ENCODE data around the gene KIF26B.
"Not testable (repeated sequence)": the region's sequence is repeated elsewhere in the genome, so short reads cannot be mapped to it uniquely, and the experiment has no call there.

The KIF26B gene

GRCh38 chr1:245378745-245379144, 224.0 kb downstream of the KIF26B start:
- DNase-seq (ENCODE audit: low read depth in 2 of 3, low spot score in 1 of 3) = no peak

- no peak for DNase-seq (ENCODE audit: low read depth in 2 of 3, low spot score in 1 of 3)
These were observed 226.2 kb downstream of the KIF26B start for GRCh38 chr1:245380790-245381535.

- DNase-seq (ENCODE audit: low read depth in 2 of 3, low spot score in 1 of 3) = no peak
These were observed 228.2 kb downstream of the KIF26B start for GRCh38 chr1:245382981-245383380.

- DNase-seq (ENCODE audit: low read depth in 2 of 3, low spot score in 1 of 3) = no peak
These were observed 228.9 kb downstream of the KIF26B start for GRCh38 chr1:245383396-245384330.

- DNase-seq (ENCODE audit: low read depth in 2 of 3, low spot score in 1 of 3) = no peak
These were observed 231.6 kb downstream of the KIF26B start for GRCh38 chr1:245386297-245386971.

- DNase-seq (ENCODE audit: low read depth in 2 of 3, low spot score in 1 of 3) = no peak
These were observed 233.9 kb downstream of the KIF26B start for GRCh38 chr1:245388687-245389086.

GRCh38 chr1:245389873-245390272, 235.1 kb downstream of the KIF26B start:
- no peak for DNase-seq (ENCODE audit: low read depth in 2 of 3, low spot score in 1 of 3)

GRCh38 chr1:245390975-245391374, 236.2 kb downstream of the KIF26B start:
- no peak for DNase-seq (ENCODE audit: low read depth in 2 of 3, low spot score in 1 of 3)

- DNase-seq (ENCODE audit: low read depth in 2 of 3, low spot score in 1 of 3) = no peak
These were observed 238.9 kb downstream of the KIF26B start for GRCh38 chr1:245393694-245394093.

- no peak for DNase-seq (ENCODE audit: low read depth in 2 of 3, low spot score in 1 of 3)
These were observed 240.9 kb downstream of the KIF26B start for GRCh38 chr1:245395680-245396079.

- no peak for DNase-seq (ENCODE audit: low read depth in 2 of 3, low spot score in 1 of 3)
These were observed 241.8 kb downstream of the KIF26B start for GRCh38 chr1:245396615-245397014.

GRCh38 chr1:245397771-245398170, 243.0 kb downstream of the KIF26B start:
- DNase-seq (ENCODE audit: low read depth in 2 of 3, low spot score in 1 of 3) = no peak

GRCh38 chr1:245398180-245398579, 243.4 kb downstream of the KIF26B start:
- no peak for DNase-seq (ENCODE audit: low read depth in 2 of 3, low spot score in 1 of 3)

- DNase-seq (ENCODE audit: low read depth in 2 of 3, low spot score in 1 of 3) = no peak
These were observed 247.2 kb downstream of the KIF26B start for GRCh38 chr1:245401881-245402587.

- not testable (repeated sequence) for DNase-seq (ENCODE audit: low read depth in 2 of 3, low spot score in 1 of 3)
These were observed 248.2 kb downstream of the KIF26B start for GRCh38 chr1:245402998-245403397.

GRCh38 chr1:245404527-245404926, 249.7 kb downstream of the KIF26B start:
- DNase-seq (ENCODE audit: low read depth in 2 of 3, low spot score in 1 of 3) = no peak

GRCh38 chr1:245404952-245405351, 250.2 kb downstream of the KIF26B start:
- no peak for DNase-seq (ENCODE audit: low read depth in 2 of 3, low spot score in 1 of 3)

GRCh38 chr1:245406426-245406825, 251.6 kb downstream of the KIF26B start:
- DNase-seq (ENCODE audit: low read depth in 2 of 3, low spot score in 1 of 3) = no peak

- DNase-seq (ENCODE audit: low read depth in 2 of 3, low spot score in 1 of 3) = no peak
These were observed 253.2 kb downstream of the KIF26B start for GRCh38 chr1:245407983-245408382.

- DNase-seq (ENCODE audit: low read depth in 2 of 3, low spot score in 1 of 3) = no peak
These were observed 254.8 kb downstream of the KIF26B start for GRCh38 chr1:245409341-245410195.
